Gastroesophageal sphincter (tissue), 3 donors: ENCODE data around the gene DNAL4.

ENCODE experiments used
- EP300 ChIP-seq: sonication (generic); formaldehyde crosslinking; IDR thresholded peaks from one replicate; pipeline ENCODE4 v1.6.1; 2017; ENCODE audit warnings: antibody characterized with exemption, mild to moderate bottlenecking
- TF ChIP-seq, protein P1 (sequence below), 4 experiments: fragments of 200-600 bp in 2 of 4; fragments of 450-650 bp in 2 of 4; sonication (generic) in 1 of 4; IDR thresholded peaks; one replicate each; pipeline ENCODE4 v1.5.1; 2017 to 2019; ENCODE audit warnings: antibody characterized with exemption in 4 of 4, mild to moderate bottlenecking in 2 of 4, moderate library complexity in 2 of 4

DNA sequence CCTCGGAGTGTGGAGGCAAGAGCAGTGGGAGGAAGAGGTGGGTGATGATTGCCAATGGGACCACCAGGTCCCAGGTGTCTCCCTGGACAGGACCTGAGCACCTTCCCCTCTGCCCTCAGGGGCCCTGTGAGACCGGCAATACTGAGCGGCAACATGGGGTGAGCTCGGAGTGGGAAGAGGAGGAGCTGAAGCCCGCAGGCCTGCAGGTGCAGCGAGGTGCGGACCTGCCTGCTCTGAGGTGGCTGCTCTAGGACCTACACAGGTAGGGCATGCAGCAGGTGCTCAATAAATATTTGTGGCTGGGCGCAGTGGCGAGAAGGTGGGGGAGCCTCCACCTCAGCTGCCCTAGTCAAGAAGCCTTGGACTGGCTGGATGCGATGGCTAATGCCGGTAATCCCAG, 25.9 kb downstream of the DNAL4 start:
- TF ChIP-seq, protein P1, sequence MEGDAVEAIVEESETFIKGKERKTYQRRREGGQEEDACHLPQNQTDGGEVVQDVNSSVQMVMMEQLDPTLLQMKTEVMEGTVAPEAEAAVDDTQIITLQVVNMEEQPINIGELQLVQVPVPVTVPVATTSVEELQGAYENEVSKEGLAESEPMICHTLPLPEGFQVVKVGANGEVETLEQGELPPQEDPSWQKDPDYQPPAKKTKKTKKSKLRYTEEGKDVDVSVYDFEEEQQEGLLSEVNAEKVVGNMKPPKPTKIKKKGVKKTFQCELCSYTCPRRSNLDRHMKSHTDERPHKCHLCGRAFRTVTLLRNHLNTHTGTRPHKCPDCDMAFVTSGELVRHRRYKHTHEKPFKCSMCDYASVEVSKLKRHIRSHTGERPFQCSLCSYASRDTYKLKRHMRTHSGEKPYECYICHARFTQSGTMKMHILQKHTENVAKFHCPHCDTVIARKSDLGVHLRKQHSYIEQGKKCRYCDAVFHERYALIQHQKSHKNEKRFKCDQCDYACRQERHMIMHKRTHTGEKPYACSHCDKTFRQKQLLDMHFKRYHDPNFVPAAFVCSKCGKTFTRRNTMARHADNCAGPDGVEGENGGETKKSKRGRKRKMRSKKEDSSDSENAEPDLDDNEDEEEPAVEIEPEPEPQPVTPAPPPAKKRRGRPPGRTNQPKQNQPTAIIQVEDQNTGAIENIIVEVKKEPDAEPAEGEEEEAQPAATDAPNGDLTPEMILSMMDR (IDR thresholded peaks at IDR 0.05), result no peak
- no peak for TF ChIP-seq EP300
